ENCODE results near the gene CRHR1.

DNA sequence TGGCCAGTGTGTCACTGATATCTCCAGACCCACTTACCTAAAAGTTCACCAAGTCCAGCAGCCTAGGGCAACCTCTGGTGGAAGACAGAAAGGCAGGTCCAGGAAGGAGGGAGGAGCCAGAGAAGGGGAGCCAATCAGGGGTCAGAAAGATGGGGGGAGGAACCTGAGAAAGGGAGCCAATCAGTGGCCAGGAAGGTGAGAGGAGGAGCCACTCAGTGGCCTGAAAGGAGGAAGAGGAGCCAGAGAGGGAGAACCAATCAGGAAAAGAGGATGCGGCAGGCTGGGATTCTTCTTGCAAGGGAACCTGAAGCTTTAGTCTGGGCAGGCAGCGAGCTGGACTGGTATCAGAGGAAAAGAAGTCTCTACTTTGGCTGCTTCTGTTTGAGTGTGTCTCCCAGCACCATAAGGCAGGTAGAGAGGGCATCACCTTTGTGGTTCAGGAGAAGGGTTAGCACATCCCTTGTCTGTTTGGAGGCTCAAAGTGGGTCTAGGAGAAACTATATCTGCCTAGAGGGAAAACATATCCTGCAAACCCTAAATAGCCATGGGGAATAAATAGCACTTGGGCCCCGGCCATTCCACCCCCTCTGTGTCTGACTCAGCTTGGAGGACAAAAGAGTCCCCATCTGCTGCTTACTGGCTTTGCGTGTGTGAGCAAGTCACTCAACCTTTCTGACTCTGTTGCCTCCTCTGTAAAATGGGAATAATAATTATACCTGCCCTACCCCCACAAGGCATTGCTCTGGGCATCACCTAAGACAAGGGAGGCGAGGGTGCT, 43.4 kb upstream of the CRHR1 start:
- TF ChIP-seq, protein P1, sequence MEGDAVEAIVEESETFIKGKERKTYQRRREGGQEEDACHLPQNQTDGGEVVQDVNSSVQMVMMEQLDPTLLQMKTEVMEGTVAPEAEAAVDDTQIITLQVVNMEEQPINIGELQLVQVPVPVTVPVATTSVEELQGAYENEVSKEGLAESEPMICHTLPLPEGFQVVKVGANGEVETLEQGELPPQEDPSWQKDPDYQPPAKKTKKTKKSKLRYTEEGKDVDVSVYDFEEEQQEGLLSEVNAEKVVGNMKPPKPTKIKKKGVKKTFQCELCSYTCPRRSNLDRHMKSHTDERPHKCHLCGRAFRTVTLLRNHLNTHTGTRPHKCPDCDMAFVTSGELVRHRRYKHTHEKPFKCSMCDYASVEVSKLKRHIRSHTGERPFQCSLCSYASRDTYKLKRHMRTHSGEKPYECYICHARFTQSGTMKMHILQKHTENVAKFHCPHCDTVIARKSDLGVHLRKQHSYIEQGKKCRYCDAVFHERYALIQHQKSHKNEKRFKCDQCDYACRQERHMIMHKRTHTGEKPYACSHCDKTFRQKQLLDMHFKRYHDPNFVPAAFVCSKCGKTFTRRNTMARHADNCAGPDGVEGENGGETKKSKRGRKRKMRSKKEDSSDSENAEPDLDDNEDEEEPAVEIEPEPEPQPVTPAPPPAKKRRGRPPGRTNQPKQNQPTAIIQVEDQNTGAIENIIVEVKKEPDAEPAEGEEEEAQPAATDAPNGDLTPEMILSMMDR (IDR thresholded peaks at IDR 0.05; ENCODE audit: low read length), result no peak
- no peak for TF ChIP-seq EZH2 (optimal IDR thresholded peaks at IDR 0.05; ENCODE audit: low read depth, low read length)
- no peak for TF ChIP-seq EZH2phosphoT487 (IDR thresholded peaks at IDR 0.05; ENCODE audit: low read length)
